ENCODE measurements around the gene COG2.
A peak's percentile ranks its signal among the peaks of the same experiment; 100 is the strongest.

COG2 gene

GRCh38 chr1:230627767-230628166 is 14.5 kb upstream of the COG2 start:
- Histone ChIP-seq H3K9me3 (ENCODE audit: control insufficient read depth, insufficient read depth, low read length) (no peaks in the 10 kb centered on the region), H3K36me3 (ENCODE audit: control insufficient read depth, insufficient read depth, low read length) (no peaks in the 10 kb centered on the region), H3K4me3 (ENCODE audit: low read length) (no peak overlapping the region), H3K27me3 (ENCODE audit: control insufficient read depth, insufficient read depth, low read length) (no peaks in the 10 kb centered on the region), H3K4me1 (ENCODE audit: control insufficient read depth, insufficient read depth, low read length) (no peaks in the 10 kb centered on the region), H3K27ac (ENCODE audit: low read length) (no peak overlapping the region)
- DNase-seq (ENCODE audit: low read depth, low spot score) = no peak
- WGBS (ENCODE audit: insufficient coverage, insufficient read length) = no CpG with 5 or more reads among the region's 2 CpGs

DNA sequence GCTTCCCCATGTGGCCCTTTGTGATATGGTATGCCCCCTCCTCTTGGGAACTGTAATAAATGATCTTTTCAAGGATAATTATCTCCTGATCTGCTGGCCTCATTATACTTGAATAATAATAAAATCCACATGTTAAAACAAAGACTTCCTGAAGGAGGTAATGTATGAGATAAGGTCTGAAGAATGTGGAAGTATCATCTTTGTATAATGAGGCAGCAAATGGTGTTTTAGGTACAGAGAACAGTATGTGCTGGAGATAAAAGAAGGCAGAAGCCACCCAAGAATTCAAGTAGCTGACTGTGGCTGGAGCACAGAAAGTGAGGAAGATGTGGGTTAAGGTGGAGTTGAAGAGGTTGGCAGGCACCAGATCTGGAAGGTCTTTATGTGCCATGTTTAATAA is 12.8 kb upstream of the COG2 start:
- no peak for DNase-seq (ENCODE audit: low read depth, low spot score)
- Histone ChIP-seq H3K4me3 (ENCODE audit: low read length) (no peak overlapping the region), H3K4me1 (ENCODE audit: control insufficient read depth, insufficient read depth, low read length) (no peaks in the 10 kb centered on the region), H3K9me3 (ENCODE audit: control insufficient read depth, insufficient read depth, low read length) (no peaks in the 10 kb centered on the region), H3K36me3 (ENCODE audit: control insufficient read depth, insufficient read depth, low read length) (no peaks in the 10 kb centered on the region), H3K27me3 (ENCODE audit: control insufficient read depth, insufficient read depth, low read length) (no peaks in the 10 kb centered on the region), H3K27ac (ENCODE audit: low read length) (no peak overlapping the region)

DNA sequence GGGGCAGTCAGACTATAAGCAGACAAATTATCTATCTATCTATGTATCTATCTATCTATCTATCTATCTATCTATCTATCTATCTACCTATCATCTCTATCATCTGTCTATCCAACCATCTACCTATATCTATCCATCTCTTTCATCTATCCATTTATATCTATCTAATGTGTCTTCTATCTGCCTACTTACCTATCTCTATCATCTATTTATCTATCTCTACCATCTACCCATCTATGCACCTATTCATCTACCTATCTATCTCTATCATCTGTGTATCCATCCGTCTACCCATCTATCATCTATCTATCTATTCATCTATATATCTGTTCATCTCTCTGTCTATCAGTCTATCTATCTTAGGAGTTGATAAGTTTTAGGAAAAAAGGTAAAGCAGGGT is 10.8 kb upstream of the COG2 start:
- Histone ChIP-seq H3K9me3 (ENCODE audit: control insufficient read depth, insufficient read depth, low read length) (no peaks in the 10 kb centered on the region), H3K36me3 (ENCODE audit: control insufficient read depth, insufficient read depth, low read length) (no peaks in the 10 kb centered on the region), H3K27me3 (ENCODE audit: control insufficient read depth, insufficient read depth, low read length) (no peaks in the 10 kb centered on the region), H3K27ac (ENCODE audit: low read length) (no peak overlapping the region), H3K4me1 (ENCODE audit: control insufficient read depth, insufficient read depth, low read length) (no peaks in the 10 kb centered on the region), H3K4me3 (ENCODE audit: low read length) (no peak overlapping the region)
- DNase-seq (ENCODE audit: low read depth, low spot score) = no peak
- 100% methylated on average over 1 of the region's 1 CpG for WGBS (ENCODE audit: insufficient coverage, insufficient read length)

DNA sequence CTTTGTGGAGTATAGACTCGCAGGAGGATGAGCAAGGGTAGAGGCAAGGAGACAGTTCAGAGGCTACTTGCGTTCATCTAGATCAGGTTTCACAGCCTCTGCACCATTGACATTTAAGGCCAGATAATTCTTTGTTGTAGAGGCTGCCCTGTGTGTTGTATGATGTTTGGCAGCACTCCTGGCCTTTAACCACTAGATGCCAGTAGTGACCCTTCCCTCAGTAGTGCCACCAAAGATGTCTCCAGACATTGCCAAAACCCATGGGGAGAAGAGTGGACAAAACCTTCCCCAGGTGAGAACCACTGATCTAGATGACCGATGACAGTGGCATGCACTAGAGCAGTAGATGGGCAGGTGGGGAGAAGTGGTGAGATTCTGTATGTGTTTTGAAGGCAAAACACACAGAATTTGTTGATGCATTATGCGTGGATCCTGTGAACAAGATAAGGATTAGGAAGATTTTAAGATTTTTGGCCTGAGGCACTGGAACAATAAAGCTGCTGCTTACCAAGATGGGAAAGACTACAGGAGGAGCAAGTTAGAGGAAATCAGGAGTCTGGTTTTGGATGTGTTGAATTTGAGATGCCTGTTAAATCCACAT is 9.9 kb upstream of the COG2 start:
- WGBS (ENCODE audit: insufficient coverage, insufficient read length) = no CpG with 5 or more reads among the region's 4 CpGs
- Histone ChIP-seq H3K36me3 (ENCODE audit: control insufficient read depth, insufficient read depth, low read length) (no peaks in the 10 kb centered on the region), H3K4me1 (ENCODE audit: control insufficient read depth, insufficient read depth, low read length) (no peaks in the 10 kb centered on the region), H3K27me3 (ENCODE audit: control insufficient read depth, insufficient read depth, low read length) (no peaks in the 10 kb centered on the region), H3K9me3 (ENCODE audit: control insufficient read depth, insufficient read depth, low read length) (no peaks in the 10 kb centered on the region), H3K4me3 (ENCODE audit: low read length) (no peak overlapping the region), H3K27ac (ENCODE audit: low read length) (no peak overlapping the region)
- peak; percentile 16 for DNase-seq (ENCODE audit: low read depth, low spot score)

DNA sequence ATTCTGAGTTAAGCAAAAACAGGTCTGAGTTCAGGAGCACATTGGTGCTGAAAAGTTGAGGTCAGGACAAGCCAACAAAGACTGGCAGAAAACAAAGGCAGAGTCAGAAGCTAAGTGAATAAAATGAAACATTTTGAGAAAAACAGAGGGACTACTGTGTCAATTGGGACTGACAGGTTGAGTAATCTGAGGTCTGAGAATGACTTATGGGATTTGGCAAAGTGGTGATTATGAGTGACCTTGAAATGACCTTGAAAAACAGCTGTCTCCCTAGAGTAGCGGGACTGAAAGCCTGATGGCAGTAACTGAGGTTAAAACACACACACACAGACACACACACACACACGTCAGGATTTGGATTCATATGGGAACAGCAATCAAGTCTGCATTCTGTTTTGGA is 8.8 kb upstream of the COG2 start:
- Histone ChIP-seq H3K4me1 (ENCODE audit: control insufficient read depth, insufficient read depth, low read length) (no peaks in the 10 kb centered on the region), H3K36me3 (ENCODE audit: control insufficient read depth, insufficient read depth, low read length) (no peaks in the 10 kb centered on the region), H3K27me3 (ENCODE audit: control insufficient read depth, insufficient read depth, low read length) (no peaks in the 10 kb centered on the region), H3K9me3 (ENCODE audit: control insufficient read depth, insufficient read depth, low read length) (no peaks in the 10 kb centered on the region), H3K4me3 (ENCODE audit: low read length) (no peak overlapping the region), H3K27ac (ENCODE audit: low read length) (no peak overlapping the region)
- no CpG with 5 or more reads among the region's 2 CpGs for WGBS (ENCODE audit: insufficient coverage, insufficient read length)
- DNase-seq (ENCODE audit: low read depth, low spot score) = no peak

GRCh38 chr1:230634384-230634783 is 7.9 kb upstream of the COG2 start:
- no peak overlapping the region for H3K27ac ChIP-seq (ENCODE audit: low read length)
- no peaks in the 10 kb centered on the region for H3K4me1 ChIP-seq (ENCODE audit: control insufficient read depth, insufficient read depth, low read length)

GRCh38 chr1:230636575-230637148 is 5.6 kb upstream of the COG2 start:
- Histone ChIP-seq H3K27ac (ENCODE audit: low read length) (no peak overlapping the region), H3K27me3 (ENCODE audit: control insufficient read depth, insufficient read depth, low read length) (no peaks in the 10 kb centered on the region), H3K9me3 (ENCODE audit: control insufficient read depth, insufficient read depth, low read length) (no peaks in the 10 kb centered on the region), H3K4me3 (ENCODE audit: low read length) (no peak overlapping the region), H3K36me3 (ENCODE audit: control insufficient read depth, insufficient read depth, low read length) (no peaks in the 10 kb centered on the region), H3K4me1 (ENCODE audit: control insufficient read depth, insufficient read depth, low read length) (no peaks in the 10 kb centered on the region)
- no peak for DNase-seq (ENCODE audit: low read depth, low spot score)
- 100% methylated on average over 1 of the region's 7 CpGs for WGBS (ENCODE audit: insufficient coverage, insufficient read length)

More at GRCh38 chr1:230634384-230634783, 7.9 kb upstream of the COG2 start:
- H3K27me3 ChIP-seq (ENCODE audit: control insufficient read depth, insufficient read depth, low read length) = no peaks in the 10 kb centered on the region
- no CpG with 5 or more reads among the region's 5 CpGs for WGBS (ENCODE audit: insufficient coverage, insufficient read length)
- H3K4me3 ChIP-seq (ENCODE audit: low read length) = no peak overlapping the region
- no peaks in the 10 kb centered on the region for H3K36me3 ChIP-seq (ENCODE audit: control insufficient read depth, insufficient read depth, low read length)
- no peaks in the 10 kb centered on the region for H3K9me3 ChIP-seq (ENCODE audit: control insufficient read depth, insufficient read depth, low read length)
- no peak for DNase-seq (ENCODE audit: low read depth, low spot score)

DNA sequence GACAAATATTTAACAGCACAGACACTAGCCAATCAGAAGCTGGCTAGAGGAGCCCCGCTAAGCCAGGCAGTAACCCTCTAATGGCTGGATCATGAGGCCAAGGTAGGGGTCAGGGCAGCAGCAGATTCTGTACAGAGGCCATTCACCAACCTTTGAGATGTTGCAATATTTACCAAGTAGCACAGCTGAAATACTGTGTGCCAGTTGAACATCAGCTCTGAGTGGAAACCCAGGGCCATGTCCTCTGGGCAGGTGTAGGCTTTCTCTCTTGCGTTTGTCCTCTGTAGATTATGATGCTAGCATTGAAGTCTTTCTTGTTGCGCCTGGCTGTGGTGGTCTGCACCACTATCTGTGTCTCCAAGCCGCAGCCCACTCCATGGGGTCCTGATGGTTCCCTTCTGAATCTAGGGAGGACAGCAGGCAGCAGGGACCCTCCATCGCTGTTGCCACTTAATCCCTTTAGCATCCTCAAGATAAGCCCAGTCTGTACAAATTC is 2.5 kb upstream of the COG2 start:
- H3K4me1 ChIP-seq (ENCODE audit: control insufficient read depth, insufficient read depth, low read length) = no peaks in the 10 kb centered on the region
- DNase-seq (ENCODE audit: low read depth, low spot score) = no peak
- H3K9me3 ChIP-seq (ENCODE audit: control insufficient read depth, insufficient read depth, low read length) = no peaks in the 10 kb centered on the region
- H3K27me3 ChIP-seq (ENCODE audit: control insufficient read depth, insufficient read depth, low read length) = no peaks in the 10 kb centered on the region
- H3K36me3 ChIP-seq (ENCODE audit: control insufficient read depth, insufficient read depth, low read length) = no peaks in the 10 kb centered on the region
- no peak overlapping the region for H3K4me3 ChIP-seq (ENCODE audit: low read length)
- no CpG with 5 or more reads among the region's 5 CpGs for WGBS (ENCODE audit: insufficient coverage, insufficient read length)
- no peak overlapping the region for H3K27ac ChIP-seq (ENCODE audit: low read length)

- no peak overlapping the region for H3K27ac ChIP-seq (ENCODE audit: low read length)
- no peaks in the 10 kb centered on the region for H3K36me3 ChIP-seq (ENCODE audit: control insufficient read depth, insufficient read depth, low read length)
- H3K4me1 ChIP-seq (ENCODE audit: control insufficient read depth, insufficient read depth, low read length) = no peaks in the 10 kb centered on the region
- H3K4me3 ChIP-seq (ENCODE audit: low read length) = no peak overlapping the region
- no peaks in the 10 kb centered on the region for H3K27me3 ChIP-seq (ENCODE audit: control insufficient read depth, insufficient read depth, low read length)
- no peak for DNase-seq (ENCODE audit: low read depth, low spot score)
- H3K9me3 ChIP-seq (ENCODE audit: control insufficient read depth, insufficient read depth, low read length) = no peaks in the 10 kb centered on the region
- no CpG with 5 or more reads among the region's 6 CpGs for WGBS (ENCODE audit: insufficient coverage, insufficient read length)
Observed at GRCh38 chr1:230641346-230641745, 935 bp upstream of the COG2 start.

DNA sequence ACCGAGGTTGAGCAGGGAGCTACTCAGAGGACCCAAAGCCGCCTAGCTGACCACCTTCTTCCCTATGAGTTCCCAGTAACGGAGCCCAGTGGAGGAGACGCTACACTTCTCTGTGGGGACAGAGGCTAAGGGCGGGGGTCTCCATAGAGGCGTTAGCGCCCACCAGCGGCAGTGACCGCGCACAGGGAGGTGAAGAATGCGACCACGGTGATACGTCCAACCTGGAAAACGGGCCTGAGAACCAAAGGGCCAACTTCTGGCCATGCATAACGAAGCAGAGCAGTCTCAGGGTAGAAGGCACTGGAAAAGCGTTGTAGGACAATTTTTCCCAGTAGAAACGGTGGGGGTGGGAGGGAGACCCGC is 400 bp upstream of the COG2 start:
- no peak overlapping the region for H3K27ac ChIP-seq (ENCODE audit: low read length)
- no peaks in the 10 kb centered on the region for H3K36me3 ChIP-seq (ENCODE audit: control insufficient read depth, insufficient read depth, low read length)
- H3K9me3 ChIP-seq (ENCODE audit: control insufficient read depth, insufficient read depth, low read length) = no peaks in the 10 kb centered on the region
- DNase-seq (ENCODE audit: low read depth, low spot score) = peak; percentile 48
- H3K27me3 ChIP-seq (ENCODE audit: control insufficient read depth, insufficient read depth, low read length) = no peaks in the 10 kb centered on the region
- peak overlapping the region; percentile 64; the same call in 1 of the 2 replicates for H3K4me3 ChIP-seq (ENCODE audit: low read length)
- no peaks in the 10 kb centered on the region for H3K4me1 ChIP-seq (ENCODE audit: control insufficient read depth, insufficient read depth, low read length)
- no CpG with 5 or more reads among the region's 18 CpGs for WGBS (ENCODE audit: insufficient coverage, insufficient read length)

DNA sequence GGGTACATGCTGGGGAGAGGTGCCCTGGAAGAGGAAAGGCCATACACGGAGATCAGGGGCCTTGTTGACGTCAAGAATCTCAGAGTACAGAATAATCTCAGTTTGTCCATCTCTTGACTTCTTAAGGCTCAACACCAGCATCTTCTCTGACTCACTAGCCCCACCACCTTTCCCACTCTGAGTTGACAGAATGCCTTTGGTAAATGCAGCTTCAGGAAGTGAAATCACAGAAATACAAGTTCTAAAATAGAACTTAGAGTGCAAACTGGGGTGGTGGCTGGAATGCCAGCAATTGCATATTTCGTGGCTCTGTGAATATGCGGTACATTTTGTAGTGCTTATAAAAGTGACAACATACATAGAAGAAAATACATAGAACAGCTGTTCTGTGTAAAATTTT is 1.6 kb downstream of the COG2 start:
- DNase-seq (ENCODE audit: low read depth, low spot score) = no peak
- no CpG with 5 or more reads among the region's 4 CpGs for WGBS (ENCODE audit: insufficient coverage, insufficient read length)
- Histone ChIP-seq H3K9me3 (ENCODE audit: control insufficient read depth, insufficient read depth, low read length) (no peaks in the 10 kb centered on the region), H3K36me3 (ENCODE audit: control insufficient read depth, insufficient read depth, low read length) (no peaks in the 10 kb centered on the region), H3K27me3 (ENCODE audit: control insufficient read depth, insufficient read depth, low read length) (no peaks in the 10 kb centered on the region), H3K4me1 (ENCODE audit: control insufficient read depth, insufficient read depth, low read length) (no peaks in the 10 kb centered on the region), H3K27ac (ENCODE audit: low read length) (no peak overlapping the region), H3K4me3 (ENCODE audit: low read length) (no peak overlapping the region)
